HL-60 (cell line): ENCODE measurements around the gene DNAH8.

ENCODE experiments used
- CTCF ChIP-seq: IDR thresholded peaks from one replicate; pipeline ENCODE4 v1.5.1; 2011; ENCODE audit warnings: low read length, control low read depth, inconsistent platforms; ENCODE audit not compliant: insufficient read depth
- REST ChIP-seq: IDR thresholded peaks from 2 replicates; pipeline ENCODE4 v1.6.1; 2012; ENCODE audit warnings: low read depth; ENCODE audit not compliant: insufficient replicate concordance

- no peak for TF ChIP-seq CTCF
- TF ChIP-seq REST = no peak
Measured at GRCh38 chr6:38789256-38789655, 74.1 kb downstream of the DNAH8 start.
